ENCODE measurements around the gene MED10.

MED10 gene

DNA sequence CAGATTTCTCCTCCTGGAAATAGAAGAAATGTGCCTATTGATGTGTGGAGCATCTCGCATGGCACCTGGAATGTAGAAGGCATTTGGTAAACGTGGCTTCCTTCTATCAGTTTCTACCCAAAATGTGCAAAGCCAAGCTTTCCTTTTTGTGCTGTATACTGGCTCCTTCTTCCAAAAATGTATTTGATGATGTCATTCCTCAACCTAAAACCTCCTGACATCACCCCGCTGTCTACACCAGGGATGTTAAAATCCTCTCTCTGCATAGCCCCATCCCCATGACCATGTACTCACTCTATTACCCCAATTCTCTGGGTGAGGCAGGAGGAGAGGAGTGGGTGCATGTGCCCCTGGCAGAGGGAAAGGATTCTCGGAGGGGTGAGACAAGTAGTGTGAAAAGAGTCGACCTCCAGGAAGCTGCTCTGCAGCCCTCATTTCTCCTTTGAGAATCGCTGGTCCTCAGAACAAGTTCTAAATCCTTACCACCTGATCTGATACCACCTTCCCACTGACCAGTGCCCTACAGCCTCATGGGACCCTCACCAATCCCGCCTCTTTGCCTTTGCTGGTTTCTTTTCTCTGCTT is 11.7 kb upstream of the MED10 start:
- 77 to 81% methylated on average over 2 to 3 of the region's 7 CpGs for WGBS, 2 experiments (ENCODE audit: insufficient coverage in 2 of 2)
- no peaks in the 10 kb centered on the region for H3K9me3 ChIP-seq (ENCODE audit: control insufficient read depth, low read length)
- no peak overlapping the region for H3K27ac ChIP-seq (ENCODE audit: low read depth, low read length, severe bottlenecking)
- no peak overlapping the region for H3K4me3 ChIP-seq (ENCODE audit: extremely low read depth, insufficient read depth, low read length, poor library complexity, severe bottlenecking)
- no peaks in the 10 kb centered on the region for H3K36me3 ChIP-seq (ENCODE audit: control insufficient read depth, insufficient read depth, low read length)
- no peaks in the 10 kb centered on the region for H3K4me1 ChIP-seq (ENCODE audit: control insufficient read depth, insufficient read depth, low read length, poor library complexity, severe bottlenecking)

DNA sequence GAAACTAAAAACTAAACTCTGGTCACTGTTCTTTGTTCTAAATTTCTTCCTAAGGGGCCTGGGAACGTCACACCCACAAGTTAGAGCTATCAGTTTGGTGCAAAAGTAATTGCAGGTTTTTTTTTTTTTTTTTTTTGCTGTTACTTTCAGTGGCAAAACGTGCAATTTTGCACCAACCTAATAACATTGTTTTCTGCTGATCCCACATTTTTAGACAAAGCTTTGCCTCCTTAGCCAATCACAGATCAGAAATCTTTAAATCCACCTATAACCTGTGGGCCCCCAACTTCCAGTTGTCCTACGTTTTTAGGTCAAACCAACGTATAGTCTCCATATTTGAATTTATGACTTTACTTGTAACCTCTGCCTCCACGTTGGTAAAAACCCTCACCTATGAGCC is 11.1 kb upstream of the MED10 start:
- Histone ChIP-seq H3K9me3 (ENCODE audit: control insufficient read depth, low read length) (no peaks in the 10 kb centered on the region), H3K27ac (ENCODE audit: low read depth, low read length, severe bottlenecking) (no peak overlapping the region), H3K36me3 (ENCODE audit: control insufficient read depth, insufficient read depth, low read length) (no peaks in the 10 kb centered on the region), H3K4me1 (ENCODE audit: control insufficient read depth, insufficient read depth, low read length, poor library complexity, severe bottlenecking) (no peaks in the 10 kb centered on the region), H3K4me3 (ENCODE audit: extremely low read depth, insufficient read depth, low read length, poor library complexity, severe bottlenecking) (no peak overlapping the region)
- WGBS, 2 experiments (ENCODE audit: insufficient coverage in 2 of 2), result 86 to 93% methylated on average over 2 to 3 of the region's 5 CpGs

DNA sequence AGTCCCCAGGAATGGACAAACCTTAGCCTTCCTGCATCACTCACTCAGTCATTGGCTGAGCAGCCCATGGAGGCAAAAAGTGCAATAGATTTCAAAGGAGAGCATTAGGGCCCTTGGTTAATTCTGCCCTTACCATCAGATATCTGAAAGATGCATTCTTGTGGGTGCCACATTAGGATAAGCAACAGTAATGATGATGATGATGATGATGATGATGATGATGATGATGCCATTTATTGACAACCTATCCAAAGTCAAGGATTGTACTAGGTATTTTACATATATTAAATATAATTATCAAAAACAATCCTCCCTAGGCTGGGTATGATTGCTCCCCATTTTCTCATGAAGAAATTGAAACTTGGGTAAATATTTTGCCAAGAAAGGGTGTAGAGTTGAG is 9.6 kb upstream of the MED10 start:
- H3K27ac ChIP-seq (ENCODE audit: low read depth, low read length, severe bottlenecking), result no peak overlapping the region
- no peak overlapping the region for H3K4me3 ChIP-seq (ENCODE audit: extremely low read depth, insufficient read depth, low read length, poor library complexity, severe bottlenecking)
- no peaks in the 10 kb centered on the region for H3K9me3 ChIP-seq (ENCODE audit: control insufficient read depth, low read length)
- no peaks in the 10 kb centered on the region for H3K36me3 ChIP-seq (ENCODE audit: control insufficient read depth, insufficient read depth, low read length)
- no peaks in the 10 kb centered on the region for H3K4me1 ChIP-seq (ENCODE audit: control insufficient read depth, insufficient read depth, low read length, poor library complexity, severe bottlenecking)

DNA sequence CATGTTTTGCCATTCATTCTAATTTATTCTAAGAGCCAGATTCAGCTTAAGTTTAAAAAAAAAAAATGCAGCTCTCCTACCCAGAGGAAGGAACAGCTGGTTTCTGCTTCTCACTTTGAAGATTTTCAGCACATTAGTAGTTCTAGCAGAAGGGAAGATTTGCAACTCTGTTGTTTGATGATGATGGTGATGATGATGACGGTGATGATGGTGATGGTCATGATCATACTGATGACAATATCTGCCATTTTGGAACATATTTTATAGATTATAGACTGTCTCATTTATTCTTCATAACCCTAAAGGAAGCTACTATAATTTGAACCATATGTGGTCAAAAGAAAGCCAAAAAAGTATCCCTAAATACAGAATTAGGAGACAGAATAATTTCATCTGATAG is 7.9 kb upstream of the MED10 start:
- Histone ChIP-seq H3K9me3 (ENCODE audit: control insufficient read depth, low read length) (no peaks in the 10 kb centered on the region), H3K4me1 (ENCODE audit: control insufficient read depth, insufficient read depth, low read length, poor library complexity, severe bottlenecking) (no peaks in the 10 kb centered on the region), H3K27ac (ENCODE audit: low read depth, low read length, severe bottlenecking) (no peak overlapping the region), H3K36me3 (ENCODE audit: control insufficient read depth, insufficient read depth, low read length) (no peaks in the 10 kb centered on the region), H3K4me3 (ENCODE audit: extremely low read depth, insufficient read depth, low read length, poor library complexity, severe bottlenecking) (no peak overlapping the region)
- no CpG with 5 or more reads among the region's 1 CpG for WGBS, 2 experiments (ENCODE audit: insufficient coverage in 2 of 2)

DNA sequence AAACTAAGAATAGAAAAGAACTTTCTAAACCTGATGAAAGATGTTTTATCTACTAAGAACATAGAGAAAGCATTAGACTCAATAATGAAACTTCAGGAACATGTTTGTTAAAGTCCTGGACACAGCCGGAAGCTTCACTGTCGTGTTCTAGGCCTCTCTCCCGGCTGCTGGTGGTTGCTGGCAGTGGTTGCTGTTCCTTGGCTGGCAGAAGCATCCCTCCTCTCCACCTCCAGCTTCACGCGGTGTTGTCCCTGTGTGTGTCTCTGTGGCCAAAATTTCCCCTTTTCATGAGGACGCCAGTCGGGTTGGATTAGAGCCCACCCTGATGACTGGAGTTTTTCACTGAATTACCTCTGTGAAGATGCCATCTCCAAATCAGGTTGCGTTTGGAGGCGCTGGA is 6.5 kb upstream of the MED10 start:
- 81 to 98% methylated on average over 6 of the region's 9 CpGs for WGBS, 2 experiments (ENCODE audit: insufficient coverage in 2 of 2)

DNA sequence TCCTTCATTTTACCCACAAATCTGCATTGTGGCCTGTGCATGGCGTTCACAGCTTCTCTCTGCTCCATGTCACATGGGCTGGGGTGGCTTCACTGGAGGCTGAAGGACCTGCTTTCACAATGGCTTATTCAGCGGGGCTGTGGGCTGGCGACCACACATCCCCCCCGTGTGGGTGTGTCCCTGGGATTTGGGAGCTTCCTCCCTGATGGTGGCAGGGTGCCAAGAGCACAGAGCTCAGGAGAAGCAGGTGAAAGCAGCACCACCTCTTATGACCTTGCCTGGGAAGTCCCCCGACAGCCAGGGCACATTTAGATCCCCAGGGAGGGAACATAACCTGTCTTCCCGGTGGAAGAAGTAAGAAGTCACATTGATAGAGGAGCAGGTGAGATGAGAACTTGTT is 5.0 kb upstream of the MED10 start:
- H3K36me3 ChIP-seq (ENCODE audit: control insufficient read depth, insufficient read depth, low read length), result no peaks in the 10 kb centered on the region

More for the DNA sequence above, 6.5 kb upstream of the MED10 start:
- Histone ChIP-seq H3K4me3 (ENCODE audit: extremely low read depth, insufficient read depth, low read length, poor library complexity, severe bottlenecking) (no peak overlapping the region), H3K4me1 (ENCODE audit: control insufficient read depth, insufficient read depth, low read length, poor library complexity, severe bottlenecking) (no peaks in the 10 kb centered on the region), H3K36me3 (ENCODE audit: control insufficient read depth, insufficient read depth, low read length) (no peaks in the 10 kb centered on the region), H3K9me3 (ENCODE audit: control insufficient read depth, low read length) (no peaks in the 10 kb centered on the region), H3K27ac (ENCODE audit: low read depth, low read length, severe bottlenecking) (no peak overlapping the region)

DNA sequence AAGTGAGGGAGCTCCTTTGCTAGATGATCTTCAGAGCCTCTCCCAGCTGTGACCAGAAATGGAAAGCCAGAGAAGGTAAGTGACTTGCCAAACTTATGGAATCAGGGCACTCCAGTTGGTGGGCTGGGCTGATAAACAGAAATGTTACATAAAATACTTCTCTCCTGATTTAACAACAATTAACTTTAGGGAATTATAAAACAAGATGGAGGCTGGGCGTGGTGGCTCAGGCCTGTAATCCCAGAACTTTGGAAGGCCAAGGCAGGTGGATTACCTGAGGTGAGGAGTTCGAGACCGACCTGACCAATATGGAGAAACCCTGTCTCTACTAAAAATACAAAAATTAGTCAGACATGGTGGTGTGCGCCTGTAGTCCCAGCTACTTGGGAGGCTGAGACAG is 899 bp upstream of the MED10 start:
- Histone ChIP-seq H3K36me3 (ENCODE audit: control insufficient read depth, insufficient read depth, low read length) (peaks cover 26% of the 10 kb centered on the region), H3K4me1 (ENCODE audit: control insufficient read depth, insufficient read depth, low read length, poor library complexity, severe bottlenecking) (peaks cover 8% of the 10 kb centered on the region), H3K4me3 (ENCODE audit: extremely low read depth, insufficient read depth, low read length, poor library complexity, severe bottlenecking) (peak overlapping the region; percentile 94), H3K27ac (ENCODE audit: low read depth, low read length, severe bottlenecking) (no peak overlapping the region), H3K9me3 (ENCODE audit: control insufficient read depth, low read length) (no peaks in the 10 kb centered on the region)
- no CpG with 5 or more reads among the region's 4 CpGs for WGBS, 2 experiments (ENCODE audit: insufficient coverage in 2 of 2)

More for the DNA sequence above, 5.0 kb upstream of the MED10 start:
- Histone ChIP-seq H3K27ac (ENCODE audit: low read depth, low read length, severe bottlenecking) (no peak overlapping the region), H3K4me1 (ENCODE audit: control insufficient read depth, insufficient read depth, low read length, poor library complexity, severe bottlenecking) (peaks cover 2% of the 10 kb centered on the region), H3K4me3 (ENCODE audit: extremely low read depth, insufficient read depth, low read length, poor library complexity, severe bottlenecking) (no peak overlapping the region), H3K9me3 (ENCODE audit: control insufficient read depth, low read length) (no peaks in the 10 kb centered on the region)
- 77 to 79% methylated on average over 6 of the region's 6 CpGs for WGBS, 2 experiments (ENCODE audit: insufficient coverage in 2 of 2)

DNA sequence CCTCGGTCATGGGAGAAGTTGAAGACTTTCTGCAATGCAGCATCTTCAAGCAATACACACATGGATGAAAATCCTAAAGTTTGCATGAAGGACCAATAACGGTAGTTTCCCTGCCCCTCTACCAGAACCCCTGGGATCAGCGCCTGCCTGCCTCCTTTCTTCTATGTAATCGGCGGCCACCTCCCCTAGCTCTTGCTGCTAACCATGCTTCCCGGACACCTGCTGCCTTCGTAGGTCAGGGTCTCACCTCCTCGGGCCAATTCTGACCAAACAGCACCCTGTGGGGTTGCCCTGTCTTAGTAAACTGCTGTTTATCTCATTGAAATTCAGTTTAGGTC is 388 bp upstream of the MED10 start:
- peak overlapping the region; percentile 94 for H3K4me3 ChIP-seq (ENCODE audit: extremely low read depth, insufficient read depth, low read length, poor library complexity, severe bottlenecking)
- peaks cover 8% of the 10 kb centered on the region for H3K4me1 ChIP-seq (ENCODE audit: control insufficient read depth, insufficient read depth, low read length, poor library complexity, severe bottlenecking)
- H3K36me3 ChIP-seq (ENCODE audit: control insufficient read depth, insufficient read depth, low read length), result peaks cover 29% of the 10 kb centered on the region
- 17 to 18% methylated on average over 8 of the region's 8 CpGs for WGBS, 2 experiments (ENCODE audit: insufficient coverage in 2 of 2)
- no peaks in the 10 kb centered on the region for H3K9me3 ChIP-seq (ENCODE audit: control insufficient read depth, low read length)
- no peak overlapping the region for H3K27ac ChIP-seq (ENCODE audit: low read depth, low read length, severe bottlenecking)

DNA sequence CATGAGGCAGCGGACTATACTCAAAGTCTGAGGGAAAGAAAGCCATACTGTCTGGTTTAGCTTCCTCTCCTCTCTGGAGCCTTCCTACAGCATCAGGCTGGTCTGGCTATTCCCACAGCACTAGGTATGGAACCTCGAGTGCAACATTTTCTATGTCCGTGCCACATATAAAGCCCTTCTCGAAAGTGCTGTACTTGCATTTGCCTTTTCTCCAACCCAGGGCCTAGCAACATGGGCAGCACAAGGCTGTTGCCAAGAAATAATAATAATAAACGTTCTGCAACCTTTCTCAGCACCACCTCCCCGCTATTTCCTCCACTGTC is 804 bp downstream of the MED10 start:
- WGBS, 2 experiments (ENCODE audit: insufficient coverage in 2 of 2), result 33 to 34% methylated on average over 4 of the region's 6 CpGs
- H3K4me3 ChIP-seq (ENCODE audit: extremely low read depth, insufficient read depth, low read length, poor library complexity, severe bottlenecking), result peak overlapping the region; percentile 94
- peaks cover 41% of the 10 kb centered on the region for H3K36me3 ChIP-seq (ENCODE audit: control insufficient read depth, insufficient read depth, low read length)
- H3K9me3 ChIP-seq (ENCODE audit: control insufficient read depth, low read length), result no peaks in the 10 kb centered on the region
- peaks cover 8% of the 10 kb centered on the region for H3K4me1 ChIP-seq (ENCODE audit: control insufficient read depth, insufficient read depth, low read length, poor library complexity, severe bottlenecking)
- H3K27ac ChIP-seq (ENCODE audit: low read depth, low read length, severe bottlenecking), result no peak overlapping the region

DNA sequence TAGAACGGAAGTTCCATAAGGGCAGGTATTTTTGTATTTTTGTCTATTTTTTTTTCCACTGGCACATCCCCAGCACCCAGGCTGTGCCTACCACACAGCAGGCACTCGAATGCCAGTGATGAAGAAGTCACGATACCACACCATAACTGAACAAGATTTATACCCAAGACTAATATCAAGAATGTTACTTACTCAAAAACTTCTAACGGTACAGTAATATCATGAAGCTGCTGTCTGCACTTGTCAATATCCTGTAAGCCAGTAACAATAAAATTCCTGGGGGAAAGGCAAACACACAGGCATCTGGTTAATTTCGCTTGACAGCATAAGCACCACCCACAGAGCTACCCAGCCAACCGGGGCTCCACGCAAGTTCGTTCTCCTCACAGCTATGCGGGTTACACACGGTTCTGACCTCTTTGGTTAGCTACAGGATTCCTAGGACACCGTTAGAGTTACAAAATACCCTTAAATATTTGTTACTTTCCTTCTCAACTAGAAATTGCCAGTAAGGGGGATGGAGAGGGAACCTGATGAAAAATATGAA is 1.3 kb downstream of the MED10 start:
- Histone ChIP-seq H3K36me3 (ENCODE audit: control insufficient read depth, insufficient read depth, low read length) (peaks cover 46% of the 10 kb centered on the region), H3K27ac (ENCODE audit: low read depth, low read length, severe bottlenecking) (no peak overlapping the region), H3K4me1 (ENCODE audit: control insufficient read depth, insufficient read depth, low read length, poor library complexity, severe bottlenecking) (peaks cover 8% of the 10 kb centered on the region), H3K9me3 (ENCODE audit: control insufficient read depth, low read length) (no peaks in the 10 kb centered on the region), H3K4me3 (ENCODE audit: extremely low read depth, insufficient read depth, low read length, poor library complexity, severe bottlenecking) (peak overlapping the region; percentile 94)
- 89 to 92% methylated on average over 7 to 9 of the region's 11 CpGs for WGBS, 2 experiments (ENCODE audit: insufficient coverage in 2 of 2)

DNA sequence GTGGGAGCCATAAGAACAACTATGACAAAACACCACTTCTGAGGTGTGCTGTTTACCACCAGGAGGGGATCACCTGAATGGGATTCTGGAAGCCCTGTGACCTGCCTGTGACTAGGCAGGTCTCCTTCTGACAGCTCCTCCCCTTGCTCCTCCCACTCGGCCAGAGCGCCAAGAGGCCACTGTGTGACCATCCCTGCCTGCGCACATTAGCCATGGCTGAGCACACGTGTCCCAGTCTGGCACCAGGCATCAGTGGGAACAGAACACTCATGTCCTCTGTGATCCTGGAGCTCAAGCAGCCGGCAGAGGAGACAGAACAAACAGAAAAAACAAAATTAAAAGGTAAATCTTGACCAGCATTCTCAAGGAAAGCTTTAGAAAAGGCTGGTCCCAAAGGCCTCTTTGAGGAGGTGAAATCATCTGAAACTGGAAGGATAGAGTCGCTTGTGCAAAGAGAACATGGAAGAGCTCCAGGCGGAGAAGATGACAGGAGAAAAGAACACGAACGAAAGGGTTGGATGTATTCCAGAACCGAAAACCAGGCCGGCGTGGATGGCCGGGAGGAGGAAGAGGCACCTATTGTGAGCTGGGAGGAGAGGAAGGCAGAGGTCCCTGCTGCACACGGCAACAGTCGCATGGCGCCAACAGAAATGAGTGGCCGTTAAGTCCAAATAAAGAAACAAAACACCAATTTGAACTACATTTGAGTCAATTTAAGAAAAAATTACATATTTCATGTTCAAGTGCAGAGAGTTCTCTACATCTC is 5.1 kb downstream of the MED10 start:
- Histone ChIP-seq H3K4me3 (ENCODE audit: extremely low read depth, insufficient read depth, low read length, poor library complexity, severe bottlenecking) (no peak overlapping the region), H3K27ac (ENCODE audit: low read depth, low read length, severe bottlenecking) (no peak overlapping the region), H3K36me3 (ENCODE audit: control insufficient read depth, insufficient read depth, low read length) (peaks cover 81% of the 10 kb centered on the region), H3K4me1 (ENCODE audit: control insufficient read depth, insufficient read depth, low read length, poor library complexity, severe bottlenecking) (peaks cover 6% of the 10 kb centered on the region), H3K9me3 (ENCODE audit: control insufficient read depth, low read length) (no peaks in the 10 kb centered on the region)
- 87 to 89% methylated on average over 11 to 13 of the region's 17 CpGs for WGBS, 2 experiments (ENCODE audit: insufficient coverage in 2 of 2)

All from mesodermal cell (in vitro differentiated cells).